NAMALWA (cell line): ENCODE measurements around the gene TEX54.

ENCODE experiments used
- DNase-seq: peaks from one replicate; pipeline ENCODE4 v3.0.0-alpha.2; 2015; ENCODE audit warnings: low spot score

The TEX54 gene

GRCh38 chr11:62787005-62787759 lies 45.5 kb downstream of the TEX54 start, which contains the start of gene TMEM179B:
Gene TMEM179B, plus strand, starts transcription at chr11:62787402. Its CDS starts 30 bp downstream, at chr11:62787432.
- peak; percentile 98 for DNase-seq

GRCh38 chr11:62786318-62787004 lies 46.2 kb downstream of the TEX54 start:
- peak; percentile 94 for DNase-seq

- DNase-seq = no peak
Measured at GRCh38 chr11:62782753-62783152, 49.9 kb downstream of the TEX54 start.
